OCI-LY3 (cell line): ENCODE data around the gene ITFG1.

Experiments
- CTCF ChIP-seq: fragments of 200-600, 300-600 bp; sonication (generic); IDR thresholded peaks from 2 replicates; pipeline ENCODE4 v1.5.1; 2014; ENCODE audit warnings: antibody characterized with exemption, low read length, low read depth
- EZH2phosphoT487 ChIP-seq: fragments of 200-600 bp; shearing (Covaris generic); IDR thresholded peaks from 2 replicates; pipeline ENCODE4 v1.6.1; 2018; ENCODE audit warnings: antibody characterized with exemption, mixed run types, low read depth

DNA sequence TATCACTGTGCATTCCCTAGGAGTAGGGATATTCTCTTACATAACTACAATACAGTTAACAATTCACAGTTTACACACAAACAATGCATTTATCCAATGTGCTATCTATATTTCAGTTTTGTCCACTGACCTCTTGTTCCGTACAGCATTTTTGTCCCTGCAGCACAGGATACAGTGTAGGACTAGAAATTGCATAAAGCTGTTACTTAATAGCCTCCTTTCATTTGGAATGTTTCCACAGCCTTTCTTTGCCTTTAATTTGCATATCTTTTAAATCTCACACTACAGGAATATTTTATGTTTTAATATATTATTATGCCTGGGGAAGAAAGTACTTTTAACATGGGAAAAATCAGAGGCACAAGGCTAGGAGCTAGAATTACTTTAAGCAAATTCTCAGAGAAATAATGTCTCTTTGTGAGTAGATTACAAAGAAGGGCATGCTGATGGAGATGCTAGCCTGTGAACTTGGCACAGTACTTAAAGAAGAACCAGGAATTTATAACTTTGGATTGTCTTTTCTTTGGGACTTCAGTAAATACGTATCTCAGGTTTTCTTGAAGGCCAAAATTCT is 144.3 kb downstream of the ITFG1 start:
- TF ChIP-seq CTCF (no peak), EZH2phosphoT487 (no peak)
